ENCODE results near the gene TIMP3.

DNA sequence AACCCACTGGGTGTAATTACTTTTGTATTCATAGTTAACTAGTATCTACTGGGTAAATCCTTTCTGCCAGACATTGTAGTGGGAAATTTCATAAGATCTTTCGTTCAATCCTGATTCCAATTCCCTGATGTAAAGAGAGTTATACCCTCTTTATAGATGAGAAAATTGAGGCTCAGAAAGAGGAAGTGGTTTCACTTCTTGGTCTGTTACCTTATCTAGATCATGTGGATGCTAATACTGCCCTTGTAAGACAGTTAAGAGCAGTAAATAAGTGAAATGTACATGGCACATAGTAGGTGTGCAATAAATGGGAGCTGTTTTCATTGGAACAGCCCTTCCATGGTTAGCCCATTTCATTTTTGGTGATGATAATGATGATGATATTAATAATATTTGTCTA is 46.7 kb downstream of the TIMP3 start:
- TF ChIP-seq CTCF (IDR thresholded peaks at IDR 0.05; ENCODE audit: poor library complexity) (no peak), EZH2 (IDR thresholded peaks at IDR 0.05; ENCODE audit: borderline replicate concordance) (no peak), EZH2phosphoT487 (IDR thresholded peaks at IDR 0.05; ENCODE audit: low read depth, severe bottlenecking, unreplicated experiment) (no peak)
